Hepatocyte (in vitro differentiated cells): ENCODE results near the gene CCDC81.

Source experiments
- CTCF ChIP-seq: fragments of 200-600 bp; sonication (generic); IDR thresholded peaks from 2 replicates; pipeline ENCODE4 v1.5.1; 2016; ENCODE audit warnings: antibody characterized with exemption, mild to moderate bottlenecking; ENCODE audit not compliant: poor library complexity
- EZH2 ChIP-seq: fragments of 200-600 bp; sonication (generic); IDR thresholded peaks from 2 replicates; pipeline ENCODE4 v1.6.1; 2016; ENCODE audit warnings: antibody characterized with exemption, mild to moderate bottlenecking, borderline replicate concordance
- EZH2phosphoT487 ChIP-seq: fragments of 200-600 bp; sonication (generic); IDR thresholded peaks from one replicate; pipeline ENCODE4 v1.6.1; 2018; ENCODE audit warnings: antibody characterized with exemption, mild to moderate bottlenecking, low read depth, moderate library complexity; ENCODE audit not compliant: unreplicated experiment, severe bottlenecking

- TF ChIP-seq CTCF, result no peak
- no peak for TF ChIP-seq EZH2phosphoT487
- TF ChIP-seq EZH2, result no peak
These were observed 78.8 kb downstream of the CCDC81 start for GRCh38 chr11:86453290-86454030.
